ENCODE data around the gene CDPF1.

The CDPF1 gene

GRCh38 chr22:46219636-46220035, 30.5 kb downstream of the CDPF1 start:
- H3K9ac ChIP-seq (ENCODE audit: insufficient read length, low read depth): no peak overlapping the region
- H3K4me1 ChIP-seq (ENCODE audit: insufficient read depth, insufficient read length): peaks cover 5% of the 10 kb centered on the region
- no peaks in the 10 kb centered on the region for H3K9me3 ChIP-seq (ENCODE audit: insufficient read depth, low read length)
- no peaks in the 10 kb centered on the region for H3K27me3 ChIP-seq (ENCODE audit: insufficient read depth, insufficient read length)
- no peak overlapping the region for H3K4me3 ChIP-seq (ENCODE audit: insufficient read length, low read depth)
- TF ChIP-seq ZNF274 (IDR thresholded peaks at IDR 0.05; ENCODE audit: low read depth, low read length) (no peak), SUZ12 (IDR thresholded peaks at IDR 0.05; ENCODE audit: extremely low read depth, insufficient read depth, insufficient read length) (no peak), YY1 (IDR thresholded peaks at IDR 0.05; ENCODE audit: insufficient read depth, insufficient read length) (no peak)
- no peak for DNase-seq (ENCODE audit: low read depth, low spot score)
- H3K36me3 ChIP-seq (ENCODE audit: insufficient read depth, insufficient read length, low read length): no peaks in the 10 kb centered on the region

DNA sequence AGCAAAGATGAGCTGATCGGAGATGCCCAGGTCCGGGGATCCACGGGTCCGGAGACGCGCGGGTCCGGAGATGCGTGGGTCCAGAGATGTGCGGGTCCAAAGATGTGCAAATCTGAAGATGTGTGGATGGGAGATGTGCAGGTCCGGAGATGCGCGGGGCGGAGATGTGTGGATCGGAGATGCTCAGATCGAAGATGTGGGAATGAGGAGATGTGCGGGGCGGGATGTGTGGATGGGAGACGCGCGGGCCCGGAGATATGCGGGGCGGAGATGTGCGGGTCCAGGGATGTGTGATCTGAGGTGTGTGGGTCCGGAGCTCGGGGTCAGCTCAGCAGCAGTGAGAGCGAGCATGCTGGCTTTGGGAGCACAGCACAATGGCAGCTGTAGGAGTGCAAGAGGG, 35.5 kb downstream of the CDPF1 start:
- no peaks in the 10 kb centered on the region for H3K36me3 ChIP-seq (ENCODE audit: insufficient read depth, insufficient read length, low read length)
- no peak overlapping the region for H3K9ac ChIP-seq (ENCODE audit: insufficient read length, low read depth)
- peaks cover 3% of the 10 kb centered on the region for H3K4me1 ChIP-seq (ENCODE audit: insufficient read depth, insufficient read length)
- TF ChIP-seq YY1 (IDR thresholded peaks at IDR 0.05; ENCODE audit: insufficient read depth, insufficient read length) (no peak), SUZ12 (IDR thresholded peaks at IDR 0.05; ENCODE audit: extremely low read depth, insufficient read depth, insufficient read length) (no peak), ZNF274 (IDR thresholded peaks at IDR 0.05; ENCODE audit: low read depth, low read length) (no peak)
- H3K9me3 ChIP-seq (ENCODE audit: insufficient read depth, low read length): peaks cover 3% of the 10 kb centered on the region
- no peak overlapping the region for H3K4me3 ChIP-seq (ENCODE audit: insufficient read length, low read depth)
- H3K27me3 ChIP-seq (ENCODE audit: insufficient read depth, insufficient read length): no peaks in the 10 kb centered on the region
- DNase-seq (ENCODE audit: low read depth, low spot score): no peak

DNA sequence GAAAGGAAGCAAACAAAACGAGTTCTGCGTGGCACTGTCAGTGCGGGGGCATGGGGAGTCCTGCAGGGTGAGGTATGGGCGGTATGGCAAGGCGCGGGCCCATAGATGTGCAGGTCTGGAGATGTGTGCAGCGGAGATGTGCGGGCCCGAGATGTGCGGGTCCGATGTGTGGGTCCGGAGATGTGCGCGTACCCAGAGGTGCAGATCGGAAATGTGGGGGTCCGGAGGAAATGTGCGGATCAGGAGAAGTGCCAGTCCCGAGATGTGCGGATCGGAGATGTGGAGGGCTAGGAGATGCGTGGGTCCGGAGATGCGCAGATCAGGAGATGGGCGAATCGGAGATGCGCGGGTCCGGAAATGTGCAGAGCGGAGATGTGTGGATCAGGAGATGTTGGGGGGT, 35.9 kb downstream of the CDPF1 start:
- TF ChIP-seq ZNF274 (IDR thresholded peaks at IDR 0.05; ENCODE audit: low read depth, low read length): no peak
- TF ChIP-seq SUZ12 (IDR thresholded peaks at IDR 0.05; ENCODE audit: extremely low read depth, insufficient read depth, insufficient read length): no peak
- no peak for TF ChIP-seq YY1 (IDR thresholded peaks at IDR 0.05; ENCODE audit: insufficient read depth, insufficient read length)
- Histone ChIP-seq H3K9ac (ENCODE audit: insufficient read length, low read depth) (no peak overlapping the region), H3K4me1 (ENCODE audit: insufficient read depth, insufficient read length) (peaks cover 3% of the 10 kb centered on the region), H3K36me3 (ENCODE audit: insufficient read depth, insufficient read length, low read length) (no peaks in the 10 kb centered on the region), H3K27me3 (ENCODE audit: insufficient read depth, insufficient read length) (no peaks in the 10 kb centered on the region), H3K9me3 (ENCODE audit: insufficient read depth, low read length) (peaks cover 8% of the 10 kb centered on the region), H3K4me3 (ENCODE audit: insufficient read length, low read depth) (no peak overlapping the region)
- no peak for DNase-seq (ENCODE audit: low read depth, low spot score)

GRCh38 chr22:46213052-46213451, 37.0 kb downstream of the CDPF1 start:
- DNase-seq (ENCODE audit: low read depth, low spot score): no peak
- TF ChIP-seq ZNF274 (IDR thresholded peaks at IDR 0.05; ENCODE audit: low read depth, low read length) (no peak), SUZ12 (IDR thresholded peaks at IDR 0.05; ENCODE audit: extremely low read depth, insufficient read depth, insufficient read length) (no peak), YY1 (IDR thresholded peaks at IDR 0.05; ENCODE audit: insufficient read depth, insufficient read length) (no peak)
- H3K9ac ChIP-seq (ENCODE audit: insufficient read length, low read depth): no peak overlapping the region
- peaks cover 3% of the 10 kb centered on the region for H3K4me1 ChIP-seq (ENCODE audit: insufficient read depth, insufficient read length)
- no peak overlapping the region for H3K4me3 ChIP-seq (ENCODE audit: insufficient read length, low read depth)
- H3K9me3 ChIP-seq (ENCODE audit: insufficient read depth, low read length): peaks cover 10% of the 10 kb centered on the region
- H3K36me3 ChIP-seq (ENCODE audit: insufficient read depth, insufficient read length, low read length): no peaks in the 10 kb centered on the region
- H3K27me3 ChIP-seq (ENCODE audit: insufficient read depth, insufficient read length): no peaks in the 10 kb centered on the region

- peaks cover 3% of the 10 kb centered on the region for H3K4me1 ChIP-seq (ENCODE audit: insufficient read depth, insufficient read length)
- peaks cover 10% of the 10 kb centered on the region for H3K9me3 ChIP-seq (ENCODE audit: insufficient read depth, low read length)
- no peak overlapping the region for H3K4me3 ChIP-seq (ENCODE audit: insufficient read length, low read depth)
- TF ChIP-seq YY1 (IDR thresholded peaks at IDR 0.05; ENCODE audit: insufficient read depth, insufficient read length) (no peak), ZNF274 (IDR thresholded peaks at IDR 0.05; ENCODE audit: low read depth, low read length) (no peak), SUZ12 (IDR thresholded peaks at IDR 0.05; ENCODE audit: extremely low read depth, insufficient read depth, insufficient read length) (no peak)
- no peaks in the 10 kb centered on the region for H3K27me3 ChIP-seq (ENCODE audit: insufficient read depth, insufficient read length)
- H3K36me3 ChIP-seq (ENCODE audit: insufficient read depth, insufficient read length, low read length): no peaks in the 10 kb centered on the region
- no peak overlapping the region for H3K9ac ChIP-seq (ENCODE audit: insufficient read length, low read depth)
- no peak for DNase-seq (ENCODE audit: low read depth, low spot score)
These were observed 37.9 kb downstream of the CDPF1 start for GRCh38 chr22:46212195-46212594.

GRCh38 chr22:46209262-46209661, 40.8 kb downstream of the CDPF1 start:
- Histone ChIP-seq H3K27me3 (ENCODE audit: insufficient read depth, insufficient read length) (no peaks in the 10 kb centered on the region), H3K4me3 (ENCODE audit: insufficient read length, low read depth) (no peak overlapping the region), H3K36me3 (ENCODE audit: insufficient read depth, insufficient read length, low read length) (no peaks in the 10 kb centered on the region), H3K9ac (ENCODE audit: insufficient read length, low read depth) (no peak overlapping the region), H3K4me1 (ENCODE audit: insufficient read depth, insufficient read length) (no peaks in the 10 kb centered on the region), H3K9me3 (ENCODE audit: insufficient read depth, low read length) (peaks cover 10% of the 10 kb centered on the region)
- no peak for TF ChIP-seq YY1 (IDR thresholded peaks at IDR 0.05; ENCODE audit: insufficient read depth, insufficient read length)
- TF ChIP-seq SUZ12 (IDR thresholded peaks at IDR 0.05; ENCODE audit: extremely low read depth, insufficient read depth, insufficient read length): no peak
- no peak for TF ChIP-seq ZNF274 (IDR thresholded peaks at IDR 0.05; ENCODE audit: low read depth, low read length)
- no peak for DNase-seq (ENCODE audit: low read depth, low spot score)

- no peaks in the 10 kb centered on the region for H3K9me3 ChIP-seq (ENCODE audit: insufficient read depth, low read length)
These were observed 46.5 kb downstream of the CDPF1 start for GRCh38 chr22:46203601-46203980.

More at GRCh38 chr22:46203601-46203980, 46.5 kb downstream of the CDPF1 start:
- no peak for DNase-seq (ENCODE audit: low read depth, low spot score)
- H3K27me3 ChIP-seq (ENCODE audit: insufficient read depth, insufficient read length): no peaks in the 10 kb centered on the region
- H3K4me1 ChIP-seq (ENCODE audit: insufficient read depth, insufficient read length): no peaks in the 10 kb centered on the region
- no peaks in the 10 kb centered on the region for H3K36me3 ChIP-seq (ENCODE audit: insufficient read depth, insufficient read length, low read length)
- no peak overlapping the region for H3K4me3 ChIP-seq (ENCODE audit: insufficient read length, low read depth)
- no peak overlapping the region for H3K9ac ChIP-seq (ENCODE audit: insufficient read length, low read depth)
- TF ChIP-seq ZNF274 (IDR thresholded peaks at IDR 0.05; ENCODE audit: low read depth, low read length) (no peak), YY1 (IDR thresholded peaks at IDR 0.05; ENCODE audit: insufficient read depth, insufficient read length) (no peak), SUZ12 (IDR thresholded peaks at IDR 0.05; ENCODE audit: extremely low read depth, insufficient read depth, insufficient read length) (no peak)
